Adrenal gland (tissue), 12 donors: Measurements from ENCODE around the gene IFITM1. TPM values are rescaled to one million over a fixed set of nuclear protein-coding genes. Genes with fewer than 3 reads are reported as not detected.

Experiments
- DNase-seq, 7 donors: peaks; one replicate each; pipeline ENCODE4 v3.0.0-alpha.2; 2019 to 2020
- H3K27ac ChIP-seq, 5 donors: fragments of 200-600 bp; sonication (generic) in 4 of 5; 1 replicate in 3 of 5; 2 replicates in 2 of 5; pipeline versions ENCODE4 v1.5.1 to v1.8.0; 2016 to 2020; ENCODE audit warnings: mild to moderate bottlenecking in 1 of 5
- H3K27me3 ChIP-seq: fragments of 200-600 bp; 2 replicates; pipeline ENCODE4 v1.8.0; 2021
- H3K36me3 ChIP-seq, 2 donors: fragments of 200-600 bp; replicated peaks in 1 of 2; 1 replicate in 1 of 2; 2 replicates in 1 of 2; pipeline versions ENCODE4 v1.5.1 to v1.8.0; 2018 to 2022
- H3K4me1 ChIP-seq, 2 donors: fragments of 200-600 bp; replicated peaks in 1 of 2; 1 replicate in 1 of 2; 2 replicates in 1 of 2; pipeline versions ENCODE4 v1.5.1 to v1.8.0; 2018 to 2021
- H3K4me3 ChIP-seq, 4 donors: fragments of 200-600 bp; sonication (generic) in 3 of 4; one replicate each; pipeline ENCODE4 v1.5.1; 2016 to 2018
- H3K9me3 ChIP-seq, 3 donors: fragments of 200-600 bp; sonication (generic) in 1 of 3; replicated peaks in 1 of 3; 1 replicate in 2 of 3; 2 replicates in 1 of 3; pipeline versions ENCODE4 v1.5.1 to v1.8.0; 2016 to 2021
- POLR2A ChIP-seq, 2 donors: fragments of 450-650 bp; IDR thresholded peaks; one replicate each; pipeline ENCODE4 v1.6.1; 2017; ENCODE audit warnings: antibody characterized with exemption in 2 of 2, mild to moderate bottlenecking in 2 of 2, moderate library complexity in 1 of 2
- whole genome bisulfite sequencing, 4 donors: extraction: QIAGEN DNeasy Blood & Tissue Kit in 2 of 4; methylation state at CpG; one replicate each; pipeline versions ENCODE4 v1.1.5 to v1.1.7; 2013 to 2017; 5-methylcytosine and 5-hydroxymethylcytosine counted together
- intact Hi-C, 2 donors: fragments of 100-400 bp; cut with DNase I; formaldehyde crosslinking; loops; one replicate each; pipeline versions ENCODE4 v1.14.1 to v1.15.0; 2022 to 2023
- polyA plus RNA-seq, 3 donors: library from polyadenylated mRNA; stranded (reverse); fragments of 200-250 nt in 2 of 3; fragments of 350-450 nt in 1 of 3; fragmentation: Illumina TruSeq in 1 of 3; extraction: RNeasy Lipid Tissue Mini Kit (QIAGEN cat#74804) in 1 of 3; gene quantifications; one replicate each; pipeline ENCODE4 v1.2.3, GENCODE V29; 2013 to 2014
- total RNA-seq, 9 donors: library from RNA; depleted of rRNA in 4 of 9; stranded (reverse); fragments of >200 nt in 4 of 9; fragments of 120-200 nt in 1 of 9; fragmentation: NEBNext Ultra II Directional in 1 of 9; extraction: Animal tissue kit (Norgen Biotek cat#: 25700) in 1 of 9; gene quantifications; one replicate each; pipeline versions ENCODE4 v1.1.0 to v1.2.4, GENCODE V29; 2013 to 2023
- TF ChIP-seq, protein P1 (sequence below), 6 experiments: fragments of 450-650 bp in 4 of 6; fragments of 200-600 bp in 2 of 6; sonication (generic) in 1 of 6; IDR thresholded peaks; 1 replicate in 5 of 6; 2 replicates in 1 of 6; pipeline versions ENCODE4 v1.5.1 to v1.8.0; 2016 to 2021; ENCODE audit warnings: antibody characterized with exemption in 6 of 6, mild to moderate bottlenecking in 2 of 6, moderate library complexity in 1 of 6
- donor health status: healthy with polysubstance abuse.
- donor health status: Bipolar disorder and iron deficiency.
- donor health status: DM: yes; HTN: yes; CAD: no.
- donor health status: DM: no; HTN: no; CAD: no.
- donor health status: DM: no; HTN: no; CAD: no.
- donor health status: DM: yes; HTN: yes; CAD: no.

IFITM1 gene
- total and polyA plus RNA-seq, 12 donors, result 12.1 to 360 (median 85.3) TPM

DNA sequence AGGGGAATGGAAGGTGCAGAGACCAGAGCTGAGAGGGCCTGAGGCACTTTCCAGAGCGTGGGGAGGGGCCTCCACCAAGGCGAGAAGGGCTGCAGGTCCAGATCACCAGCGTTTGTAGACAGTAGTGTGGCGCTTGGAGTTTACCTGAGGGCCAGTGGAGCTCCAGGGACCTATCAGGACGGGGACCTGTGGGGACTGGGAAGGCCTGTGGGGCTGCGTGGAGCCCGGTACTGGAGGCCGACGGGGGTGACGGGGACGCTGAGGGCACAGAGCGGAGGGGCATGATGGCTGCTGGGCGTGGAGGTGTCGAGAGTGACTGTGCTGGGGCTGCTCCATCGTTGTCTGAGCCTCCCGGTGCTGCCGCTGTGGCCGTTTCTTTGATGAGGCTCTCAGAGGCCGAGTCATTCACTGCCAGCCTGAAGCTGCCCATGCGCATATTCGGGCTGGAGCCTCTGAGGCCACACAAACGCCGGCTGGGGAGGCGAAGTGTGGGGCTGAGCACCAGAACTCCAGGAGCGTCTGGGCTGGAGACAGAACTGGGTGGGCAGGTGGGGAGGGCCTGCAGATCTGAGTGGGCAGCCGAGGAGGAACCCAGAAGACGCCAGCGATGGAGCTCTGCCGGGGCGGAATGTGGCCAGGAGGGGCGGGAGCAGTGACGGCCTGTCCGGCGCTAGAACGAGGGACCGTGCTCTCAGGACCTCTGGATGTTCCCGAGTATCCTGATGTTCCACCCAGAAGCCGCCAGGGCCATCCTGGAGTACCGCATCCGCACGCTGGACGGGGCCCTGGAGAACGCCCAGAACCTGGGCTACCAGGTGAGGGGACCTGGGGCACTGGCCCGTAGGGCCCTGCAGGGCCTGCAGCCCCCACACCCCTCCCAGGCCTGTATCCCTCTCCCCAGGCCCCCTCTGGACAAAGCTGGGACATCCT is 22.3 kb upstream of the IFITM1 start:
- WGBS, 4 donors, result 87 to 92% (median 91%) methylated on average over 33 to 44 of the region's 44 CpGs
- no peak for DNase-seq
- no peaks in the 10 kb centered on the region for H3K9me3 ChIP-seq
- no peak overlapping the region for H3K27ac ChIP-seq
- intact Hi-C loops, result loop anchor here in 1 of 2 donors (10.0 kb wide), 1 partner anchor 153 kb away; the partner anchor contains the start of gene ANO9
- no peak overlapping the region for H3K4me3 ChIP-seq
- no peaks in the 10 kb centered on the region for H3K36me3 ChIP-seq
- H3K27me3 ChIP-seq, result no peaks in the 10 kb centered on the region
- H3K4me1 ChIP-seq, result no peaks in the 10 kb centered on the region
- TF ChIP-seq POLR2A (IDR thresholded peaks at IDR 0.05), result no peak
- TF ChIP-seq, protein P1, sequence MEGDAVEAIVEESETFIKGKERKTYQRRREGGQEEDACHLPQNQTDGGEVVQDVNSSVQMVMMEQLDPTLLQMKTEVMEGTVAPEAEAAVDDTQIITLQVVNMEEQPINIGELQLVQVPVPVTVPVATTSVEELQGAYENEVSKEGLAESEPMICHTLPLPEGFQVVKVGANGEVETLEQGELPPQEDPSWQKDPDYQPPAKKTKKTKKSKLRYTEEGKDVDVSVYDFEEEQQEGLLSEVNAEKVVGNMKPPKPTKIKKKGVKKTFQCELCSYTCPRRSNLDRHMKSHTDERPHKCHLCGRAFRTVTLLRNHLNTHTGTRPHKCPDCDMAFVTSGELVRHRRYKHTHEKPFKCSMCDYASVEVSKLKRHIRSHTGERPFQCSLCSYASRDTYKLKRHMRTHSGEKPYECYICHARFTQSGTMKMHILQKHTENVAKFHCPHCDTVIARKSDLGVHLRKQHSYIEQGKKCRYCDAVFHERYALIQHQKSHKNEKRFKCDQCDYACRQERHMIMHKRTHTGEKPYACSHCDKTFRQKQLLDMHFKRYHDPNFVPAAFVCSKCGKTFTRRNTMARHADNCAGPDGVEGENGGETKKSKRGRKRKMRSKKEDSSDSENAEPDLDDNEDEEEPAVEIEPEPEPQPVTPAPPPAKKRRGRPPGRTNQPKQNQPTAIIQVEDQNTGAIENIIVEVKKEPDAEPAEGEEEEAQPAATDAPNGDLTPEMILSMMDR (IDR thresholded peaks at IDR 0.05), result no peak

DNA sequence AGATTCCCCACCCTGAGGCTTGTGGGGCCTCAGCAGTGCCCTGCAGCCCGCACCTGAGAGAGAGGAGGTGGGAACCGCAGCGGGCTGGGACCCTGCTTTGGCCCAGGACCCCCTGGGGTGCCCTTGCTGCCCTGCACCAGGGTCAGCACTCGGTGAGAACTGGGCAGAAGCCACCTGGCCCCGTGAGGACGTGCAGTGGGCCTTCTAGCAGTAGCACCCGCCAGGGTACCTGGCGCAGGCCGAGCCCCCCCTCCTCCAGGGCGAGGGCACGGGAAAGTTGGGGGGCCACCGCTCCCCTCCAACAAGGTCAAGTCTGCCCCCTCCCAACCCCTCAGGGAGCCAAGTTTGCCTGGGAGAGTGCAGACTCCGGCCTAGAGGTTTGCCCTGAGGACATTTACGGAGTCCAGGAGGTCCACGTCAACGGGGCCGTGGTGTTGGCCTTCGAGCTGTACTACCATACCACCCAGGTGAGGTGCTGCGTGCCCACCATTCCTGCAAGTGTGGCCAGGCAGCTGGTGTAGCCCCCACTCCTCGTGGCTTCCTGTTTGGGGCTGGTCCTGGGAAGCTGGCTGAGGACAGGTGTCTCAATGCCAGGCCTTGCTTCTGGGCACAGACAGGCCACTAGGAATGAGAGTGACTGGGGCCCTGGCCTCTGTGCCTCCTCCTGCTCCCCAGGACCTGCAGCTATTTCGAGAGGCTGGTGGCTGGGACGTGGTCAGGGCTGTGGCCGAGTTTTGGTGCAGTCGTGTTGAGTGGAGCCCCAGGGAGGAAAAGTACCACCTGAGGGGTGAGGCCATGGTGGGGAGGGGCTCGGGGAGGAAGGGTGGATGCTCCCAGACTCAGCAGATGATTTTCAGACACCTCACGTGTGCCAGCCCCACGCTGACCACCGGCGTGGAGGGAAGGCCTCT is 21.4 kb upstream of the IFITM1 start:
- no peaks in the 10 kb centered on the region for H3K36me3 ChIP-seq
- H3K27ac ChIP-seq, result no peak overlapping the region
- no peaks in the 10 kb centered on the region for H3K9me3 ChIP-seq
- no peaks in the 10 kb centered on the region for H3K27me3 ChIP-seq
- no peak for TF ChIP-seq POLR2A (IDR thresholded peaks at IDR 0.05)
- TF ChIP-seq, protein P1 (IDR thresholded peaks at IDR 0.05), result no peak
- no peaks in the 10 kb centered on the region for H3K4me1 ChIP-seq
- WGBS, 4 donors, result 83 to 92% (median 87%) methylated on average over 4 to 29 of the region's 29 CpGs
- intact Hi-C loops, result loop anchor here in 1 of 2 donors (10.0 kb wide), 1 partner anchor 152 kb away; the partner anchor contains the start of gene ANO9
- H3K4me3 ChIP-seq, result no peak overlapping the region
- no peak for DNase-seq

DNA sequence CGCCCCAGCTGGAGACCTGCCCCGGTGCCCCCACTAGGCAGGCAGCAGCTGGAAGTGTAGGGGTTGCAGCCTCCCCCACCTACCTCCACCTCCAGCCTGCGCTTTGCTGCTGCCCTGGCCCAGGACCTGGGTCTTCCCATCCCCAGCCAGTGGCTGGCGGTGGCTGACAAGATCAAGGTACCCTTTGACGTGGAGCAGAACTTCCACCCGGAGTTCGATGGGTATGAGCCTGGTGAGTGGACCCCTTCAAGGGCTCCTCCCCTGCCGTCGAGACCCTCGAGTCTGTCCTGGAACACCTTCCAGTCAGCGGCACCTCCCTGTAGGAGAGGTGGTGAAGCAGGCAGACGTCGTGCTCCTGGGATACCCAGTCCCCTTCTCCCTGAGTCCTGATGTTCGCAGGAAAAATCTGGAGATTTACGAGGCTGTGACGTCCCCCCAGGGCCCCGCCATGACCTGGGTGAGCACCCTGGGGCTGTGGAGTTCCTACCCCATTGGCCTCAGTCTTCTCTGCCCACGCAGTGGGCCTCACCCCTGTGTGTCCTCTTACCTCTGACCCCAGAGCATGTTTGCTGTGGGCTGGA is 20.5 kb upstream of the IFITM1 start:
- intact Hi-C loops, result loop anchor here in 1 of 2 donors (10.0 kb wide), 1 partner anchor 151 kb away; the partner anchor contains the start of gene ANO9
- no peaks in the 10 kb centered on the region for H3K4me1 ChIP-seq
- H3K27me3 ChIP-seq, result no peaks in the 10 kb centered on the region
- no peak overlapping the region for H3K4me3 ChIP-seq
- no peaks in the 10 kb centered on the region for H3K36me3 ChIP-seq
- 80 to 88% (median 88%) methylated on average over 6 to 18 of the region's 18 CpGs for WGBS, 4 donors
- DNase-seq, result no peak
- H3K9me3 ChIP-seq, result no peaks in the 10 kb centered on the region
- TF ChIP-seq, protein P1 (IDR thresholded peaks at IDR 0.05), result no peak
- no peak for TF ChIP-seq POLR2A (IDR thresholded peaks at IDR 0.05)
- no peak overlapping the region for H3K27ac ChIP-seq
